DND-41 (cell line): ENCODE data around the gene PGLYRP3.

Source experiments
- ATAC-seq: fragments of 200-7000 bp; cut with Tn5 transposase; 3 replicates; pipeline ENCODE4 v1.9.1; 2021; ENCODE audit warnings: low read depth; ENCODE audit not compliant: insufficient read depth
- DNase-seq: peaks from one replicate; pipeline ENCODE4 v3.0.0-alpha.2; 2020
- H2AFZ ChIP-seq: 2 replicates; pipeline ENCODE4 v1.6.0; 2012; ENCODE audit warnings: low read depth, low read length
- H3K27ac ChIP-seq: 2 replicates; pipeline ENCODE4 v1.5.1; 2012; ENCODE audit warnings: low read length, inconsistent platforms
- H3K27me3 ChIP-seq: fragments of 200-600 bp; sonication (generic); 2 replicates; pipeline ENCODE4 v1.6.0; 2012; ENCODE audit warnings: low read length, mild to moderate bottlenecking, inconsistent platforms; ENCODE audit not compliant: insufficient read depth, poor library complexity
- H3K36me3 ChIP-seq: 2 replicates; pipeline ENCODE4 v1.5.1; 2012; ENCODE audit warnings: low read length, inconsistent platforms; ENCODE audit not compliant: insufficient read depth
- H3K4me1 ChIP-seq: 2 replicates; pipeline ENCODE4 v1.5.1; 2012; ENCODE audit warnings: mild to moderate bottlenecking, low read length; ENCODE audit not compliant: insufficient read depth
- H3K4me2 ChIP-seq: 2 replicates; pipeline ENCODE4 v1.6.0; 2012; ENCODE audit warnings: mild to moderate bottlenecking, moderate library complexity, low read length, inconsistent platforms; ENCODE audit not compliant: insufficient read depth
- H3K4me3 ChIP-seq, 2 experiments: fragments of 200-600 bp in 1 of 2; shearing (Covaris generic) in 1 of 2; 2 replicates each; pipeline ENCODE4 v1.5.1; 2012 to 2016; ENCODE audit warnings: inconsistent platforms in 2 of 2, low read length in 2 of 2, mild to moderate bottlenecking in 2 of 2, low read depth in 1 of 2, moderate library complexity in 1 of 2
- H3K79me2 ChIP-seq: 2 replicates; pipeline ENCODE4 v1.6.0; 2012; ENCODE audit warnings: low read length, inconsistent platforms; ENCODE audit not compliant: insufficient read depth
- H3K9ac ChIP-seq: 2 replicates; pipeline ENCODE4 v1.6.0; 2012; ENCODE audit warnings: low read depth, mild to moderate bottlenecking, inconsistent platforms, low read length, moderate library complexity
- H3K9me3 ChIP-seq: 2 replicates; pipeline ENCODE4 v1.5.1; 2012; ENCODE audit warnings: low read length, moderate library complexity, mild to moderate bottlenecking, inconsistent platforms; ENCODE audit not compliant: insufficient read depth, severe bottlenecking
- H4K20me1 ChIP-seq: 2 replicates; pipeline ENCODE4 v1.6.0; 2012; ENCODE audit warnings: low read length; ENCODE audit not compliant: insufficient read depth
- CTCF ChIP-seq: IDR thresholded peaks from 2 replicates; pipeline ENCODE4 v1.5.1; 2012; ENCODE audit warnings: borderline replicate concordance, low read length, moderate library complexity, mild to moderate bottlenecking; ENCODE audit not compliant: poor library complexity, severe bottlenecking; ENCODE audit errors: extremely low read depth
- EZH2 ChIP-seq: IDR thresholded peaks from 3 replicates; pipeline ENCODE4 v1.6.1; 2012; ENCODE audit warnings: borderline replicate concordance, low read depth, mild to moderate bottlenecking, moderate library complexity, low read length, inconsistent platforms; ENCODE audit not compliant: severe bottlenecking

Gene PGLYRP3

GRCh38 chr1:153360592-153361479 lies 48.1 kb upstream of the PGLYRP3 start:
- ATAC-seq, result no peak

GRCh38 chr1:153360190-153360589 lies 47.4 kb upstream of the PGLYRP3 start:
- no peak for DNase-seq
- no peaks in the 10 kb centered on the region for H3K4me1 ChIP-seq
- no peaks in the 10 kb centered on the region for H3K79me2 ChIP-seq
- no peaks in the 10 kb centered on the region for H3K9me3 ChIP-seq
- TF ChIP-seq CTCF, result no peak
- TF ChIP-seq EZH2, result no peak
- no peak overlapping the region for H2AFZ ChIP-seq
- ATAC-seq, result no peak
- H3K27ac ChIP-seq, result no peak overlapping the region
- no peaks in the 10 kb centered on the region for H3K36me3 ChIP-seq
- H3K27me3 ChIP-seq, result peaks cover 31% of the 10 kb centered on the region
- no peak overlapping the region for H3K4me2 ChIP-seq
- H4K20me1 ChIP-seq, result no peaks in the 10 kb centered on the region
- H3K9ac ChIP-seq, result no peak overlapping the region
- no peak overlapping the region for H3K4me3 ChIP-seq

More at GRCh38 chr1:153360592-153361479, 48.1 kb upstream of the PGLYRP3 start:
- no peak for DNase-seq
- H3K79me2 ChIP-seq, result no peaks in the 10 kb centered on the region
- no peaks in the 10 kb centered on the region for H3K9me3 ChIP-seq
- H2AFZ ChIP-seq, result no peak overlapping the region
- H3K27me3 ChIP-seq, result peaks cover 36% of the 10 kb centered on the region
- H3K36me3 ChIP-seq, result no peaks in the 10 kb centered on the region
- H3K4me3 ChIP-seq, result no peak overlapping the region
- no peaks in the 10 kb centered on the region for H3K4me1 ChIP-seq
- H3K27ac ChIP-seq, result no peak overlapping the region
- no peak overlapping the region for H3K4me2 ChIP-seq
- TF ChIP-seq EZH2, result no peak
- TF ChIP-seq CTCF, result no peak
- no peak overlapping the region for H3K9ac ChIP-seq
- no peaks in the 10 kb centered on the region for H4K20me1 ChIP-seq

GRCh38 chr1:153359241-153359640 lies 46.5 kb upstream of the PGLYRP3 start:
- no peaks in the 10 kb centered on the region for H3K9me3 ChIP-seq
- no peak for TF ChIP-seq EZH2
- no peak for TF ChIP-seq CTCF
- H3K27ac ChIP-seq, result no peak overlapping the region
- H3K79me2 ChIP-seq, result no peaks in the 10 kb centered on the region
- H4K20me1 ChIP-seq, result no peaks in the 10 kb centered on the region
- no peaks in the 10 kb centered on the region for H3K36me3 ChIP-seq
- peaks cover 31% of the 10 kb centered on the region for H3K27me3 ChIP-seq
- no peaks in the 10 kb centered on the region for H3K4me1 ChIP-seq
- H3K9ac ChIP-seq, result no peak overlapping the region
- no peak overlapping the region for H2AFZ ChIP-seq
- DNase-seq, result no peak
- no peak overlapping the region for H3K4me2 ChIP-seq
- ATAC-seq, result no peak
- H3K4me3 ChIP-seq, result no peak overlapping the region
